RPMI8226 (cell line): Measurements from ENCODE around the gene MAB21L3.

Source experiments
- DNase-seq: peaks from one replicate; pipeline ENCODE4 v3.0.0-alpha.2; 2015

MAB21L3 gene

GRCh38 chr1:116110567-116111523, at the start of gene MAB21L3:
Gene MAB21L3, plus strand, starts transcription at chr1:116111399. Its CDS starts 1,217 bp downstream, at chr1:116112616.
- no peak for DNase-seq

- no peak for DNase-seq
Observed at GRCh38 chr1:116062201-116062600, 49.0 kb upstream of the MAB21L3 start.

GRCh38 chr1:116064616-116065015, 46.6 kb upstream of the MAB21L3 start:
- no peak for DNase-seq

GRCh38 chr1:116066868-116067565, 44.2 kb upstream of the MAB21L3 start:
- no peak for DNase-seq

- no peak for DNase-seq
Observed at GRCh38 chr1:116067566-116067890, 43.7 kb upstream of the MAB21L3 start.

GRCh38 chr1:116075575-116075974, 35.6 kb upstream of the MAB21L3 start:
- DNase-seq, result no peak

- DNase-seq, result no peak
Observed at GRCh38 chr1:116075990-116076389, 35.2 kb upstream of the MAB21L3 start.

GRCh38 chr1:116076831-116077230, 34.4 kb upstream of the MAB21L3 start:
- no peak for DNase-seq

GRCh38 chr1:116078699-116079223, 32.4 kb upstream of the MAB21L3 start:
- no peak for DNase-seq

- DNase-seq, result no peak
Observed at GRCh38 chr1:116087628-116088027, 23.6 kb upstream of the MAB21L3 start.

GRCh38 chr1:116089870-116090269, 21.3 kb upstream of the MAB21L3 start:
- no peak for DNase-seq

GRCh38 chr1:116091083-116091482, 20.1 kb upstream of the MAB21L3 start:
- DNase-seq, result no peak

- DNase-seq, result no peak
Observed at GRCh38 chr1:116092752-116093489, 18.3 kb upstream of the MAB21L3 start.

- no peak for DNase-seq
Observed at GRCh38 chr1:116095027-116095426, 16.2 kb upstream of the MAB21L3 start.

- no peak for DNase-seq
Observed at GRCh38 chr1:116096013-116096618, 15.1 kb upstream of the MAB21L3 start.

- no peak for DNase-seq
Observed at GRCh38 chr1:116097626-116098025, 13.6 kb upstream of the MAB21L3 start.

GRCh38 chr1:116099379-116099778, 11.8 kb upstream of the MAB21L3 start:
- no peak for DNase-seq

- no peak for DNase-seq
Observed at GRCh38 chr1:116099919-116100318, 11.3 kb upstream of the MAB21L3 start.

GRCh38 chr1:116104667-116105066, 6.5 kb upstream of the MAB21L3 start:
- no peak for DNase-seq

- DNase-seq, result no peak
Observed at GRCh38 chr1:116105996-116106395, 5.2 kb upstream of the MAB21L3 start.

- no peak for DNase-seq
Observed at GRCh38 chr1:116106646-116107045, 4.6 kb upstream of the MAB21L3 start.

GRCh38 chr1:116107371-116107770, 3.8 kb upstream of the MAB21L3 start:
- no peak for DNase-seq

- DNase-seq, result no peak
Observed at GRCh38 chr1:116111524-116112021, 374 bp downstream of the MAB21L3 start.
